ENCODE measurements around the gene IGF2R.

DNA sequence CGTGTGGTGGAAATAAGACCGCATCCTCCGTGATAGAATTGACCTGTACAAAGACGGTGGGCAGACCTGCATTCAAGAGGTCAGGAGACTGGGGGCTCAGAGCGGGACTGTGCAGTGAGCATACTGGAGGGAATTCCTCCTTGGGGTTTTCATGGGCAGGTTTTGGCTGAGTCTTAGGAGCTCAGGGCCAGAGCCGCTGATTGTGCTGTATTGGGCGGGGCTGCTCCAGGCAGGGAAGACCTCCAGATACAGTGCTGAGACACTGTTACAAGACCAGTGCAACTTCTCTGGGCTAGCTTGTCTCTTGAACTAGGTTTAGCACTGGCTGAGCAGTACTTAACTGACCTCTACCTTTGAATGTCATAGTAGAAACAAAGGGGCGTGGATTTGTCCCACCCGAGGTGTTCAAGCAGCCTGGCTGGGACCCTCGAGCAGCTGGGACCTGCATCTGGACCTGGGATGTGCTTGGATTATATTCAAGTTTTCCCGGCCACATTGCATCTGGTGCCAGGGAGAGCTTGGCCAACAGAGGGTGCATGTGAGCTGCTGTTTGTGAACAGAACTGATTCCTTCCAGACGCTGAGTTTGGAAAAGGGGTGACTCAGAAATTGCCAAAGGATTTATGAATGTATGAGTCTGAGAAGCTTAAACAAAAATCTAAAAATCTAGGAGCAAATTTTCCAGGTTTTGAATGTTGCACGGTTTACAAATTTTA lies 119.3 kb downstream of the IGF2R start:
- TF ChIP-seq, protein P1, sequence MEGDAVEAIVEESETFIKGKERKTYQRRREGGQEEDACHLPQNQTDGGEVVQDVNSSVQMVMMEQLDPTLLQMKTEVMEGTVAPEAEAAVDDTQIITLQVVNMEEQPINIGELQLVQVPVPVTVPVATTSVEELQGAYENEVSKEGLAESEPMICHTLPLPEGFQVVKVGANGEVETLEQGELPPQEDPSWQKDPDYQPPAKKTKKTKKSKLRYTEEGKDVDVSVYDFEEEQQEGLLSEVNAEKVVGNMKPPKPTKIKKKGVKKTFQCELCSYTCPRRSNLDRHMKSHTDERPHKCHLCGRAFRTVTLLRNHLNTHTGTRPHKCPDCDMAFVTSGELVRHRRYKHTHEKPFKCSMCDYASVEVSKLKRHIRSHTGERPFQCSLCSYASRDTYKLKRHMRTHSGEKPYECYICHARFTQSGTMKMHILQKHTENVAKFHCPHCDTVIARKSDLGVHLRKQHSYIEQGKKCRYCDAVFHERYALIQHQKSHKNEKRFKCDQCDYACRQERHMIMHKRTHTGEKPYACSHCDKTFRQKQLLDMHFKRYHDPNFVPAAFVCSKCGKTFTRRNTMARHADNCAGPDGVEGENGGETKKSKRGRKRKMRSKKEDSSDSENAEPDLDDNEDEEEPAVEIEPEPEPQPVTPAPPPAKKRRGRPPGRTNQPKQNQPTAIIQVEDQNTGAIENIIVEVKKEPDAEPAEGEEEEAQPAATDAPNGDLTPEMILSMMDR (IDR thresholded peaks at IDR 0.05) = peak; percentile 72
- TF ChIP-seq EZH2 (IDR thresholded peaks at IDR 0.05) (no peak), EZH2phosphoT487 (IDR thresholded peaks at IDR 0.05) (no peak)

Measured in neural progenitor cell (in vitro differentiated cells).